Measurements from ENCODE around the gene CREB3L1. TPM values are rescaled to one million over a fixed set of nuclear protein-coding genes. Genes with fewer than 3 reads are reported as not detected.

The CREB3L1 gene
- total and polyA plus RNA-seq, 5 donors from 2014 or later = not detected

- peak in 2 of 3 donors; percentile 50 to 60 for DNase-seq
- H3K27me3 Mint-ChIP-seq = no peaks in the 10 kb centered on the region
- H3K36me3 Mint-ChIP-seq = peaks cover 14% of the 10 kb centered on the region
- Histone ChIP-seq H3K4me1 (ENCODE audit: control insufficient read depth, insufficient read depth, low read length, poor library complexity, severe bottlenecking) (peaks cover 27% of the 10 kb centered on the region), H3K27ac (ENCODE audit: insufficient read depth, low read length, poor library complexity, severe bottlenecking) (no peak overlapping the region), H3K9me3 (ENCODE audit: control insufficient read depth in 2 of 2, low read length in 2 of 2) (no peaks in the 10 kb centered on the region), H3K4me3 (ENCODE audit: low read depth, low read length) (no peak overlapping the region), H3K27me3 (ENCODE audit: control insufficient read depth, insufficient read depth, low read length) (no peaks in the 10 kb centered on the region), H3K36me3 (ENCODE audit: control insufficient read depth, insufficient read depth, low read length) (peaks cover 44% of the 10 kb centered on the region)
- H3K4me1 Mint-ChIP-seq = peaks cover 0 to 38% (median 18%) of the 10 kb centered on the region in 4 donors
- H3K27ac Mint-ChIP-seq = peak overlapping the region in 1 of 3 donors; percentile 46
- peak overlapping the region in 1 of 4 donors; percentile 27 for H3K4me3 Mint-ChIP-seq
- ATAC-seq (ENCODE audit: low read depth in 2 of 2) = peak; percentile 41 to 63
- H3K9me3 Mint-ChIP-seq = no peaks in the 10 kb centered on the region
These were observed 92.1 kb downstream of the CREB3L1 start for GRCh38 chr11:46369458-46370152.

- Histone ChIP-seq H3K4me3 (ENCODE audit: low read depth, low read length) (no peak overlapping the region), H3K4me1 (ENCODE audit: control insufficient read depth, insufficient read depth, low read length, poor library complexity, severe bottlenecking) (peaks cover 22% of the 10 kb centered on the region), H3K9me3 (ENCODE audit: control insufficient read depth in 2 of 2, low read length in 2 of 2) (no peaks in the 10 kb centered on the region), H3K27me3 (ENCODE audit: control insufficient read depth, insufficient read depth, low read length) (no peaks in the 10 kb centered on the region), H3K36me3 (ENCODE audit: control insufficient read depth, insufficient read depth, low read length) (peaks cover 50% of the 10 kb centered on the region), H3K27ac (ENCODE audit: insufficient read depth, low read length, poor library complexity, severe bottlenecking) (no peak overlapping the region)
- peak overlapping the region in 1 of 4 donors; percentile 60 for H3K4me3 Mint-ChIP-seq
- no peaks in the 10 kb centered on the region for H3K27me3 Mint-ChIP-seq
- H3K36me3 Mint-ChIP-seq = peaks cover 18% of the 10 kb centered on the region
- DNase-seq (no peak), ATAC-seq (ENCODE audit: low read depth in 2 of 2) (no peak)
- no peaks in the 10 kb centered on the region for H3K9me3 Mint-ChIP-seq
- peaks cover 0 to 31% (median 12%) of the 10 kb centered on the region in 4 donors for H3K4me1 Mint-ChIP-seq
- no peak overlapping the region for H3K27ac Mint-ChIP-seq
These were observed 92.8 kb downstream of the CREB3L1 start for GRCh38 chr11:46370253-46370652.

Other genes starting within 250 kb of the CREB3L1 start
- 111 TPM for gene PHF21A, start 156.2 kb upstream of the CREB3L1 start, total RNA-seq
- 10 to 100 TPM in 1 of 4 donors, 1 to 10 TPM in 3; 6.0 to 11.3 (median 7.8) TPM for gene PHF21A, start 156.2 kb upstream of the CREB3L1 start, polyA plus RNA-seq
- 234 TPM for gene DGKZ, start 69.8 kb downstream of the CREB3L1 start, total RNA-seq
- 10 to 100 TPM; 36.6 to 48.6 (median 44.8) TPM for gene DGKZ, start 69.8 kb downstream of the CREB3L1 start, polyA plus RNA-seq
- gene MDK, start 104.0 kb downstream of the CREB3L1 start, total RNA-seq = 6.1 TPM
- gene MDK, start 104.0 kb downstream of the CREB3L1 start, polyA plus RNA-seq = not detected
- gene CHRM4, start 114.1 kb downstream of the CREB3L1 start, total RNA-seq = 2.8 TPM
- 1 to 10 TPM in 1 of 4 donors, under 1 TPM in 2, not detected in 1; 0.15 to 1.1 (median 0.84) TPM for gene CHRM4, start 114.1 kb downstream of the CREB3L1 start, polyA plus RNA-seq